Right forelimb (tissue), 1 donor: ENCODE data around the gene MAPK14.
A peak's percentile ranks its signal among the peaks of the same experiment; 100 is the strongest.

ENCODE experiments used
- DNase-seq: peaks from one replicate; pipeline ENCODE4 v3.0.0-alpha.2; 2018

The MAPK14 gene

GRCh38 chr6:36104836-36105235 is 77.2 kb downstream of the MAPK14 start:
- DNase-seq: no peak

DNA sequence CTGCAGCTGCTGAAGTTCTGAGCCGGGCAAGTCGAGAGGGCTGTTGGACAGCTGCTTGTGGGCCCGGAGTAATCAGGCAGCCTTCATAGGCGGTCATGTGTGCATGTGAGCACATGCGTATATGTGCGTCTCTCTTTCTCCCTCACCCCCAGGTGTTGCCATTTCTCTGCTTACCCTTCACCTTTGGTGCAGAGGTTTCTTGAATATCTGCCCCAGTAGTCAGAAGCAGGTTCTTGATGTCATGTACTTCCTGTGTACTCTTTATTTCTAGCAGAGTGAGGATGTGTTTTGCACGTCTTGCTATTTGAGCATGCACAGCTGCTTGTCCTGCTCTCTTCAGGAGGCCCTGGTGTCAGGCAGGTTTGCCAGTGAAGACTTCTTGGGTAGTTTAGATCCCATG is 81.5 kb downstream of the MAPK14 start:
- no peak for DNase-seq

GRCh38 chr6:36110050-36110449 is 82.4 kb downstream of the MAPK14 start:
- no peak for DNase-seq

DNA sequence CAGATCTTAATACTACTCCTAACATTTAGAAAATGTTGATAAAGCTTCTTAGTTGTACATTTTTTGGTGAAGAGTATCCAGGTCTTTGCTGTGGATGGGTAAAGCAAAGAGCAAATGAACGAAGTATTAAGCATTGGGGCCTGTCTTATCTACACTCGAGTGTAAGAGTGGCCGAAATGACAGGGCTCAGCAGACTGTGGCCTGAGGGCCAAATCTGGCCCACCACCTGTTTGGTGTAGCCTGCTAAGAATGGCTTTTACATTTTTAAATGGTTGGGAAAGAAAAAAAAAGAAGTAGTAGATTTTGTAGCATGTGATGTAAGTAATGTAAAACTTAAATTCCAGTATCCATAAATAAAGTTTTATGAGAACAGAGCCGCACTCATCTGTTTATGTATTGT is 83.3 kb downstream of the MAPK14 start:
- no peak for DNase-seq

GRCh38 chr6:36111526-36111925 is 83.9 kb downstream of the MAPK14 start:
- DNase-seq: no peak

DNA sequence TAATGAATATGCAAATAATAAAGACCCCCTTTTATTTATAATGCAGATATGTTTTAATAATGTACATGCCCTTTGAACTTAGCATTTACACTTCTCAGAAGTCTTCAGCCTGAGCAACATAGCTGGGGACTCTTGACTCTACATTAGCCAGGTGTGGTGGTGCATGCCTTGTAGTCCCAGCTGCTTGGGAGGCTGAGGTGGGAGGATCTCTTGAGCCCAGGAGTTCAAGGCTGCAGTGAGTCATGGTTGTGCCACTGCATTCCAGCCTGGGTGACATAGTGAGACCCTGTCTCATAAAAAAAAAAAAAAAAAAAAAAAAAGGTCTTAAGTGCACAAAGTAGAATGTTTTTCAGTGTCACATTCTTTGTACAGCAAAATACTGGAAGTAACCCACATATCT is 85.4 kb downstream of the MAPK14 start:
- DNase-seq: no peak

- DNase-seq: no peak
Observed at GRCh38 chr6:36113703-36114102, 86.1 kb downstream of the MAPK14 start.

GRCh38 chr6:36114798-36115408 is 87.3 kb downstream of the MAPK14 start:
- no peak for DNase-seq

GRCh38 chr6:36115412-36115811 is 87.8 kb downstream of the MAPK14 start:
- DNase-seq: no peak

GRCh38 chr6:36116066-36116864 is 88.7 kb downstream of the MAPK14 start:
- DNase-seq: no peak

DNA sequence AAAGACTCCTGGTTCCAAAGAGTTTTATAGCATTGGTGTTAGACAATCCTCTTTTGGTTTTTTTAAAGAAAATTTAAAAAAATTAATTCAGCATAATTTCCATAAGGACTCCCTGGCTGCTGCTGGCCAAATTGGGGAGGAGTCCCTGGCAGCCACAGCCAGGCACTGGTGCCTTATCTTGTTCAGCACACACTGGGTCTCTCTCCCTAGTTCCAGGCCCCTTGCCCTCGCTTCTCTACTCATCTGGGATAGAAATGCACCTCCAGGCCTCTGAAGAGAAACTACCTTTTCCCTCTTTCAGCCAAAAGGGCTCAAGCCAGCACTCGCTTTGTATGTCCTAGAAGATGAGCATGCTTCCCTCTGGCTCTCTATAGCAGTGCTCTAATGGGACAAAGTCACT is 89.3 kb downstream of the MAPK14 start:
- DNase-seq: no peak

- DNase-seq: no peak
Observed at GRCh38 chr6:36117658-36118549, 90.3 kb downstream of the MAPK14 start.

DNA sequence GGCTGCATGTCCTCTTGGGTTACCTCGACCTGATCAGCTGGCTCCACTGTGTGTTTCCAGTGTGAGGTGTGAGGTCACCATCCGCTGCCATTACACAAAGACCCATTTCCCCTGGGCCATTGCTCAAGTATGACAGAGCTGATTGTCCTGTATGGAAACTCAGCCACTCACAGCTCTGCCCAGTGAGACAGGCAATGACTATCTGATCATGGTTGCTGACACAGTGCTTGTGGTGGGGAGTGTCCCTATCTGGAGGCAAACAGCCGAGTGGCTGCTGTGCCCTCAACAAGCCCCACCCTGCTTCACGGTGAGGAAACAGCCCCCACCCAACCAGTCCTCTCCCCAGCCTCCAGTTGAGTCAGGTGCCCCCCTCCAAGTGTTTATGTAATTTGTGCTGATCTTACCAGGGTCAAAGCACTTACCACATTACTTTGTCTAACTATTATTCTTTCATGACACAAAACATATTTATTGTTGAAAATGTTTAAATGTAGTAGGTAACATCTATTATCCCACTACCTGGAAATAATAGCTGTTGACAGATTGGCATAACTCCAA is 91.0 kb downstream of the MAPK14 start:
- DNase-seq: no peak

DNA sequence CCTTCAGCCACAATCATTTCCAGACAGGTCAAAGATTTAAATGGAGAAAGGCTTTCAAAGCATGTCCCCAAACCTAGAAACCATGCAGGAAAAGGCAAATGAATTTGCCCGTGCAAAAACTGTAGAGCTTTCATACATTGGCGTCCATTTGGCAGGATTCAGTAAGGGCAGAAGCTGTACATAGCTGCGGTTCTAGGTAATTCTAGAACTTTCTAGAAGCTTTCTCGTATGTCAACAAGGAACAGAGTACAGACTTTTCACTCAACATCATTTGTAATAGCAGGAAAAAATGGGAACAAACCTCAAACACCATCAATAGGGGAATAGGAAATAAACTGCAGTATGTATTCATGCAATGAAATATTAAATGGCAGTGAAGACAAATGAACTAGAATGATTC is 91.6 kb downstream of the MAPK14 start:
- DNase-seq: no peak

GRCh38 chr6:36120018-36120417 is 92.4 kb downstream of the MAPK14 start:
- no peak for DNase-seq

GRCh38 chr6:36120539-36120938 is 92.9 kb downstream of the MAPK14 start:
- DNase-seq: no peak

DNA sequence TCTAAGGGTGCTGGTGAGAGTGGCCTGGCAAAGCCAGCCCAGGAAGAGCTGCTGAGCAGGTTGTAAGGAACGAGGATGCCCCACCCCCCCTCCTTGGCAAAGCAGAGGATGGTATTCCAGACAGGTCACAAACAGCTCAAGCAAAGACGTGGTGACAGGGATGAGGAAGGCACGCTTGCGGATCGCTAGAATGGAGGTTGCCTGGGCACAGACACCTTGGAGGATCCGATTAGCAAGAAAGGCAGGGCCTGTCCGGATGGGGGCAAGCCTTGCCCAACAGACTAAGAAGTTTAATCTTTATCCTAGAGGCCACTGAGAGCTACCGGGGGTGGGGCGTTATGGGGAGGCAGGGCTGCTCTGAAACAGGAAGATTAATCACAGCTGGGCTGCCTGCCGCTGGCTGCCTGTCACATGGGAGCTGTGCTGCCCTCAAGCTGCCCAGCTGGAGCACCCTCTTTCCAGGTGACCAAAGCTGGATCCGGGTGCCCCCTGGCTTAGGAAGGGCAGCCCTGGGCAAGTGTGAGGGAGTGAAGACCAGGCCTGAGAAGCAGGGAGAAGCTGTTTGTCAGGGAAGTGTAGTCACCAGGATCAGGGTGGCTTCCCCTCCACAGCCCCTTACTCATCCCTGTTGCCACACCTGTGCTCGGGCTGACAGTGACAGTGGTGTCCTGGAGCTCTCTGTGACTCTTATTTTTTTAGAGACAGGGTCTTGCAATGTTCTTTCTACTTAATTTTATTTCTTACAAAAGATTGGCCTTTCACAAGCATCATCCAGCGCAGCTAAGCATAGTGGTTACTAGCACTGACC is 93.6 kb downstream of the MAPK14 start:
- no peak for DNase-seq

GRCh38 chr6:36121787-36122494 is 94.3 kb downstream of the MAPK14 start:
- no peak for DNase-seq

DNA sequence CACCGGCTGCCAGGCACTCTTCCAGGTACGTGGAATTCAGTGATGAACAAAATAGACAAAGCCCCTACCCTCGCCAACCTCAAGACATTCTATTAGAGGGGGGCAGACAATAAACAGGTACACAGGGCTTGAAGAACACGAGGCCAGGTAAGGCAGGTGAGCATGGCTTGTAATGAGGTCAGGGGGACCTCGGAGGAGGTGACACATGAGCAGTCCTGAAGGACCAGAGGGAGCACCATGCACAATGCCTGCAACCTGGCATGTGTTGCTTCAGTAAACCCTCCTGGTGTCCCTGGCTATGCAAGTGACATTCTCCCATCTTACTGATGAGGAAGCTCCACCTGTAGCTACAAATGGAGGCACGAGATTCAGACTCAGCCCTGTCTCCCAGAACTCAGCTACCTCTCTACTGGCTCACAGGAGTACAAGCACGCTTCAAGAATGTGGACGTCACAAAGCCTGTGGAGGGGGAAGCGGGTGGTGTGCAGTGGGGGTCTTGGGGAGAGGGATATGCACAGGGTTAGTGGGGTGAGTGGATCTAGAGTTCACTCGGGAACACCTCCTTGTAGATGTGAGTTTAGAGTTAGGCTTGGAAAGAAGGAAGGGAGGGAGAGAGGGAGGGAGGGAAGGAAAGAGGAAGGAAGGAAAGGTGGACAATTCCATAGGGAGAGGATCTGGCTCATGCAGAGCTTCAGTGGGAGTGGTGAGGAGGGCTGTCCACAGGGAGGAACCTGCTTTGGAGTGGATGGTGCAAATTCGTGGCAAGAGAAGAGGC is 95.1 kb downstream of the MAPK14 start:
- DNase-seq: no peak

GRCh38 chr6:36123270-36124139 is 95.9 kb downstream of the MAPK14 start:
- DNase-seq: peak; percentile 76
